NCI-H1436 (cell line): ENCODE data around the gene NUP58.

ENCODE experiments used
- DNase-seq: peaks from one replicate; lab custom pipeline; 2025; lab: John Stamatoyannopoulos, UW

The NUP58 gene

GRCh38 chr13:25377244-25377962 is 76.0 kb downstream of the NUP58 start:
- DNase-seq: no peak

- no peak for DNase-seq
Observed at GRCh38 chr13:25378528-25378927, 77.1 kb downstream of the NUP58 start.

- DNase-seq: no peak
Observed at GRCh38 chr13:25379011-25379410, 77.6 kb downstream of the NUP58 start.

- DNase-seq: no peak
Observed at GRCh38 chr13:25380082-25380481, 78.7 kb downstream of the NUP58 start.

GRCh38 chr13:25380741-25381324 is 79.4 kb downstream of the NUP58 start:
- no peak for DNase-seq

- DNase-seq: no peak
Observed at GRCh38 chr13:25384758-25385410, 83.5 kb downstream of the NUP58 start.

- no peak for DNase-seq
Observed at GRCh38 chr13:25391932-25392331, 90.5 kb downstream of the NUP58 start.
